ENCODE data around the gene EIF5AL1. TPM values are rescaled to one million over a fixed set of nuclear protein-coding genes. Genes with fewer than 3 reads are reported as not detected.
"Not testable (repeated sequence)": the region's sequence is repeated elsewhere in the genome, so short reads cannot be mapped to it uniquely, and the experiment has no call there.

Gene EIF5AL1
- total and polyA plus RNA-seq, 4 donors = 0.05 to 2.1 (median 0.52) TPM

DNA sequence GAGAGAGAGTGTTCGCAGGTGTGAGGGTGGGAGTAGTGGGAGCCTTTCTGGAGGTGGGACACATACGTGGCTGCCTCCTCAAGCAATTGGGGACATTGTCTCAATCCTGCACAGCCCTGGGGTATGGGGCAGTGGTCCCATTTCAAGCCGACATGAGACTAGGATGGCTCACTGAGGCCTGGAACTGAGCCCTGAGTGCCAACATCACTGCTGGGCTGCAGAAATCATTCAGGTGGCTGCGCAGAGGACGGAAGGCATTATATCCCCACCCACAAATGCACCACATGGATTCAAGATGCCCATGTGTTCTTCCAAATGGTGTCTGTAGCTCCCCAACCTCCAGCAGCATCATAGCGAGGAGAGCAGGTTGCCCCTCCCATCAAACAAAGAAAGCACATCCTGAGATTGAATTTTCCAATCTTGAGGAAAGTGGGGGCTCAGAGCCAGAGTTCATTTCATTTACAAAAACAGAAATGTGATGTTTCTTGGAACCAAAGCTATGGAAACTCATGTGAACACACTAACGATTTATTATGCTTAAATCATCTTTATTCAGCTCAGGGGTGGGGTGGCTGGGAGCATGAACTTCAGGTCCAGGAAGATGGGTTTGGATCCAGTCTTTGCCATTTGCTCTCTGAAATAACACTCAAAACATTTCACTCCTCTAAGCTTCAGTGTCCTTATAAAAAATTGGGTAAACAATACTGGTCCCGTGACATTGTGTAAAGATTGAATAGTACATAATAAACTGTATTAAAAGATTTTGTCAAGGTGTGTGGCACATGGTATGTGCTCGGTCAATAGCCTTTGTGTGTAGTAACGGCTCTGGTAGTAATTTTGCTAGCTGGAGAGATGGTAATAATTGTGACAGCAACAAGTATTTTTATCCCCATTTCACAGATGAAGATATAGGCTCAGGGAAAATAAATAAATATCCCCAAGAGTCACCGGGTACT, 43.3 kb downstream of the EIF5AL1 start:
- Histone ChIP-seq H3K4me3 (ENCODE audit: low read depth in 1 of 3, low read length in 3 of 3) (no peak overlapping the region), H3K9ac (ENCODE audit: low read depth in 1 of 2, low read length in 2 of 2) (no peak overlapping the region), H3K36me3 (ENCODE audit: control insufficient read depth in 4 of 4, insufficient read depth in 3 of 4, low read depth in 1 of 4, low read length in 3 of 4) (no peaks in the 10 kb centered on the region), H3K4me1 (ENCODE audit: control insufficient read depth in 4 of 4, insufficient read depth in 4 of 4, low read length in 3 of 4) (no peaks in the 10 kb centered on the region), H3K27ac (ENCODE audit: low read depth in 1 of 2, low read length in 2 of 2) (no peak overlapping the region), H3K27me3 (ENCODE audit: control insufficient read depth in 4 of 4, insufficient read depth in 4 of 4, low read length in 3 of 4) (no peaks in the 10 kb centered on the region), H3K9me3 (ENCODE audit: control insufficient read depth in 4 of 4, low read length in 3 of 4) (no peaks in the 10 kb centered on the region)
- TF ChIP-seq, protein P1, sequence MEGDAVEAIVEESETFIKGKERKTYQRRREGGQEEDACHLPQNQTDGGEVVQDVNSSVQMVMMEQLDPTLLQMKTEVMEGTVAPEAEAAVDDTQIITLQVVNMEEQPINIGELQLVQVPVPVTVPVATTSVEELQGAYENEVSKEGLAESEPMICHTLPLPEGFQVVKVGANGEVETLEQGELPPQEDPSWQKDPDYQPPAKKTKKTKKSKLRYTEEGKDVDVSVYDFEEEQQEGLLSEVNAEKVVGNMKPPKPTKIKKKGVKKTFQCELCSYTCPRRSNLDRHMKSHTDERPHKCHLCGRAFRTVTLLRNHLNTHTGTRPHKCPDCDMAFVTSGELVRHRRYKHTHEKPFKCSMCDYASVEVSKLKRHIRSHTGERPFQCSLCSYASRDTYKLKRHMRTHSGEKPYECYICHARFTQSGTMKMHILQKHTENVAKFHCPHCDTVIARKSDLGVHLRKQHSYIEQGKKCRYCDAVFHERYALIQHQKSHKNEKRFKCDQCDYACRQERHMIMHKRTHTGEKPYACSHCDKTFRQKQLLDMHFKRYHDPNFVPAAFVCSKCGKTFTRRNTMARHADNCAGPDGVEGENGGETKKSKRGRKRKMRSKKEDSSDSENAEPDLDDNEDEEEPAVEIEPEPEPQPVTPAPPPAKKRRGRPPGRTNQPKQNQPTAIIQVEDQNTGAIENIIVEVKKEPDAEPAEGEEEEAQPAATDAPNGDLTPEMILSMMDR (IDR thresholded peaks at IDR 0.05; ENCODE audit: low read depth, low read length, missing input control) = no peak
- 87% methylated on average over 11 of the region's 11 CpGs for WGBS
- no peak for DNase-seq (ENCODE audit: low spot score)

GRCh38 chr10:79556961-79557360, 44.6 kb downstream of the EIF5AL1 start:
- WGBS = 88% methylated on average over 3 of the region's 3 CpGs
- H3K36me3 ChIP-seq (ENCODE audit: control insufficient read depth in 4 of 4, insufficient read depth in 3 of 4, low read depth in 1 of 4, low read length in 3 of 4) = not testable (repeated sequence)

DNA sequence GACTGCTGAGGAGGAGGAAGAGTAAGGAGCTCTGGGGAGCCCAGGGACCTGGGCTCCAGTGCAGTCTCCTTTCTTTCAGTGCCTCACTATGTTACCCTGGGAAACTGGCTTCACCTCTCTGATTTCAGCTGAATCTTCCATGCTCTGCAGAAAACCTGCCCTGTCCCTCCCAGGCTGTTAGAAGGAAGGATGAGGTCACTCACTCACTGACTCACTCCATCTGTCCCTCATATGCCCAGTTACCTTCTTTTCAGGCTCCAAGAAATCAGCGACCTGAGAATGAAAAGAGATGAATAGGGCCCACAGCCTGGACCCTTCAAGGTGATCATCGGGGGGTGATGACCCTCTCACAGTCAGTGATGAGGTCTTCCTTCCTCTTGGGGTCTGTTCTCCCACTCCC, 47.4 kb downstream of the EIF5AL1 start:
- H3K27ac ChIP-seq (ENCODE audit: low read depth in 1 of 2, low read length in 2 of 2) = no peak overlapping the region
- no peak for TF ChIP-seq TAF1 (conservative IDR thresholded peaks at IDR 0.05)
- H3K4me1 ChIP-seq (ENCODE audit: control insufficient read depth in 4 of 4, insufficient read depth in 4 of 4, low read length in 3 of 4) = peaks cover 0 to 16% (median 8%) of the 10 kb centered on the region in 4 donors
- H3K9ac ChIP-seq (ENCODE audit: low read depth in 1 of 2, low read length in 2 of 2) = no peak overlapping the region
- DNase-seq (ENCODE audit: low spot score) = no peak
- no peaks in the 10 kb centered on the region for H3K36me3 ChIP-seq (ENCODE audit: control insufficient read depth in 4 of 4, insufficient read depth in 3 of 4, low read depth in 1 of 4, low read length in 3 of 4)
- WGBS = 92% methylated on average over 2 of the region's 2 CpGs
- no peak overlapping the region for H3K4me3 ChIP-seq (ENCODE audit: low read depth in 1 of 3, low read length in 3 of 3)
- H3K9me3 ChIP-seq (ENCODE audit: control insufficient read depth in 4 of 4, low read length in 3 of 4) = no peaks in the 10 kb centered on the region
- no peaks in the 10 kb centered on the region for H3K27me3 ChIP-seq (ENCODE audit: control insufficient read depth in 4 of 4, insufficient read depth in 4 of 4, low read length in 3 of 4)

More at GRCh38 chr10:79556961-79557360, 44.6 kb downstream of the EIF5AL1 start:
- H3K9ac ChIP-seq (ENCODE audit: low read depth in 1 of 2, low read length in 2 of 2); H3K27me3 ChIP-seq (ENCODE audit: control insufficient read depth in 4 of 4, insufficient read depth in 4 of 4, low read length in 3 of 4); H3K4me3 ChIP-seq (ENCODE audit: low read depth in 1 of 3, low read length in 3 of 3); DNase-seq (ENCODE audit: low spot score); H3K27ac ChIP-seq (ENCODE audit: low read depth in 1 of 2, low read length in 2 of 2); H3K9me3 ChIP-seq (ENCODE audit: control insufficient read depth in 4 of 4, low read length in 3 of 4); H3K4me1 ChIP-seq (ENCODE audit: control insufficient read depth in 4 of 4, insufficient read depth in 4 of 4, low read length in 3 of 4): not testable (repeated sequence)

DNA sequence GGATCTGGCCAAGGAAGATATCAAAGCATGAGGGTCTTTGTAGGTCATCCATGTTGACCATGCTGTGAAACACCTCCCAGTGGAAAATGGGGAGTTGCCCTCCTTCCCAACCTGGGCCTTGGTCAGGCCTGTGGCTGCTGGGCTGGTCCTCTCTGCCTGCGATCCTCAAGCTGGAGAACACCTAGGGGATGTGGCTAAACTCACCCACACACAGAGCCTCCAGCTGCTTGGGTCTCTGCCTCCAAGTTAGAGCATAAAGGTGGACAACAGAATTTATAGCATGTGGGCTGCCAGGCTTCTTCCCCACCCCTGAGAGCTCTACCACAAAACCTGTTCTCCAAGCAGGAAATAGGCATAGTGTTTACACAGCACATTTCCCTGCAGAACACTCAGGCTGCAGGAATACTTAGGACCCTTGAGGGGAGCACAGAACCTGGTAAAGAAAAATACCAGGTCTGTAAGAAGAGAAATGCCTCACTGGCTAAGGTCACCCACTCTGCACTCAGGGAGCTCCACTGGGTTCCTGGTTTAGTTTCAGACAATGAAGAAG, 47.9 kb downstream of the EIF5AL1 start, which contains the start of gene SFTPA2:
Gene SFTPA2, minus strand, starts transcription at position 248 of the 550 bp plus-strand sequence. CDS start 924 bp downstream, outside the sequence.
- DNase-seq (ENCODE audit: low spot score) = no peak
- Histone ChIP-seq H3K36me3 (ENCODE audit: control insufficient read depth in 4 of 4, insufficient read depth in 3 of 4, low read depth in 1 of 4, low read length in 3 of 4) (no peaks in the 10 kb centered on the region), H3K4me1 (ENCODE audit: control insufficient read depth in 4 of 4, insufficient read depth in 4 of 4, low read length in 3 of 4) (peaks cover 0 to 16% (median 8%) of the 10 kb centered on the region in 4 donors), H3K27me3 (ENCODE audit: control insufficient read depth in 4 of 4, insufficient read depth in 4 of 4, low read length in 3 of 4) (no peaks in the 10 kb centered on the region), H3K27ac (ENCODE audit: low read depth in 1 of 2, low read length in 2 of 2) (no peak within 1 kb of the TSS), H3K9ac (ENCODE audit: low read depth in 1 of 2, low read length in 2 of 2) (no peak within 1 kb of the TSS), H3K9me3 (ENCODE audit: control insufficient read depth in 4 of 4, low read length in 3 of 4) (no peaks in the 10 kb centered on the region), H3K4me3 (ENCODE audit: low read depth in 1 of 3, low read length in 3 of 3) (no peak within 1 kb of the TSS)
- WGBS = 96% methylated on average over 1 of the region's 1 CpG
- TF ChIP-seq EGR1 (IDR thresholded peaks at IDR 0.05; ENCODE audit: low read depth in 2 of 2) (no peak), JUND (IDR thresholded peaks at IDR 0.05) (no peak), HNF4G (IDR thresholded peaks at IDR 0.05) (no peak), HNF4A (conservative IDR thresholded peaks at IDR 0.05) (no peak), SP1 (IDR thresholded peaks at IDR 0.05) (no peak)

Data from liver (tissue), 9 donors.